Measurements from ENCODE around the gene RAB21.

- no peak for TF ChIP-seq CTCF (IDR thresholded peaks at IDR 0.05)
- no peak for TF ChIP-seq POLR2AphosphoS5 (IDR thresholded peaks at IDR 0.05)
- no peak for TF ChIP-seq POLR2A (IDR thresholded peaks at IDR 0.05)
These were observed 10.0 kb upstream of the RAB21 start for GRCh38 chr12:71744522-71745300.
